Measurements from ENCODE around the gene PDLIM5.
"Not testable (repeated sequence)": the region's sequence is repeated elsewhere in the genome, so short reads cannot be mapped to it uniquely, and the experiment has no call there.

The PDLIM5 gene

GRCh38 chr4:94511591-94511990, 59.8 kb downstream of the PDLIM5 start:
- TF ChIP-seq CTCF (IDR thresholded peaks at IDR 0.05): no peak
- H3K27ac Mint-ChIP-seq: no peak overlapping the region

GRCh38 chr4:94513532-94513931, 61.8 kb downstream of the PDLIM5 start:
- H3K9me3 Mint-ChIP-seq: peaks cover 26% of the 10 kb centered on the region
- H3K4me1 Mint-ChIP-seq: peaks cover 10% of the 10 kb centered on the region
- not testable (repeated sequence) for H3K4me3 Mint-ChIP-seq

More at GRCh38 chr4:94511591-94511990, 59.8 kb downstream of the PDLIM5 start:
- no peak for DNase-seq
- Mint-ChIP-seq H3K27me3 (ENCODE audit: low read depth, poor library complexity) (no peaks in the 10 kb centered on the region), H3K36me3 (ENCODE audit: low read depth) (peaks cover 58% of the 10 kb centered on the region), H3K9me3 (peaks cover 26% of the 10 kb centered on the region), H3K4me1 (peaks cover 18% of the 10 kb centered on the region), H3K4me3 (no peak overlapping the region)

GRCh38 chr4:94515365-94515764, 63.6 kb downstream of the PDLIM5 start:
- Mint-ChIP-seq H3K4me1 (peaks cover 27% of the 10 kb centered on the region), H3K36me3 (ENCODE audit: low read depth) (peaks cover 39% of the 10 kb centered on the region), H3K27ac (no peak overlapping the region), H3K9me3 (peaks cover 26% of the 10 kb centered on the region), H3K4me3 (no peak overlapping the region), H3K27me3 (ENCODE audit: low read depth, poor library complexity) (no peaks in the 10 kb centered on the region)
- TF ChIP-seq CTCF (IDR thresholded peaks at IDR 0.05): no peak
- DNase-seq: no peak

More at GRCh38 chr4:94513532-94513931, 61.8 kb downstream of the PDLIM5 start:
- not testable (repeated sequence) for H3K27ac Mint-ChIP-seq; H3K27me3 Mint-ChIP-seq (ENCODE audit: low read depth, poor library complexity); DNase-seq
- peaks cover 52% of the 10 kb centered on the region for H3K36me3 Mint-ChIP-seq (ENCODE audit: low read depth)

- no peak for TF ChIP-seq CTCF (IDR thresholded peaks at IDR 0.05)
- DNase-seq: no peak
- Mint-ChIP-seq H3K36me3 (ENCODE audit: low read depth) (peaks cover 34% of the 10 kb centered on the region), H3K4me1 (peaks cover 29% of the 10 kb centered on the region), H3K9me3 (peaks cover 26% of the 10 kb centered on the region), H3K27me3 (ENCODE audit: low read depth, poor library complexity) (no peaks in the 10 kb centered on the region), H3K4me3 (no peak overlapping the region), H3K27ac (peak overlapping the region; percentile 46)
Observed at GRCh38 chr4:94516067-94516466, 64.3 kb downstream of the PDLIM5 start.

- Mint-ChIP-seq H3K27ac (peak overlapping the region; percentile 55), H3K4me3 (no peak overlapping the region), H3K36me3 (ENCODE audit: low read depth) (peaks cover 25% of the 10 kb centered on the region), H3K4me1 (peaks cover 29% of the 10 kb centered on the region), H3K9me3 (peaks cover 19% of the 10 kb centered on the region), H3K27me3 (ENCODE audit: low read depth, poor library complexity) (no peaks in the 10 kb centered on the region)
- DNase-seq: no peak
- no peak for TF ChIP-seq CTCF (IDR thresholded peaks at IDR 0.05)
Observed at GRCh38 chr4:94516999-94517398, 65.3 kb downstream of the PDLIM5 start.

GRCh38 chr4:94517492-94517891, 65.8 kb downstream of the PDLIM5 start:
- no peak for DNase-seq
- H3K4me3 Mint-ChIP-seq: no peak overlapping the region
- TF ChIP-seq CTCF (IDR thresholded peaks at IDR 0.05): no peak
- H3K4me1 Mint-ChIP-seq: peaks cover 29% of the 10 kb centered on the region
- no peaks in the 10 kb centered on the region for H3K27me3 Mint-ChIP-seq (ENCODE audit: low read depth, poor library complexity)
- H3K9me3 Mint-ChIP-seq: peaks cover 14% of the 10 kb centered on the region
- H3K36me3 Mint-ChIP-seq (ENCODE audit: low read depth): peaks cover 21% of the 10 kb centered on the region
- no peak overlapping the region for H3K27ac Mint-ChIP-seq

Data from nephron progenitor cell (in vitro differentiated cells).